Right atrium auricular region (tissue), 2 donors: ENCODE data around the gene AGPAT3. TPM values are rescaled to one million over a fixed set of nuclear protein-coding genes. Genes with fewer than 3 reads are reported as not detected.
"Not testable (repeated sequence)": the region's sequence is repeated elsewhere in the genome, so short reads cannot be mapped to it uniquely, and the experiment has no call there.

ENCODE experiments used
- DNase-seq: peaks from one replicate; pipeline ENCODE4 v3.0.0-alpha.2; 2019; ENCODE audit warnings: low spot score
- H3K27ac ChIP-seq, 2 donors: fragments of 200-600 bp; sonication (generic); 1 replicate in 1 of 2; 2 replicates in 1 of 2; pipeline ENCODE4 v1.5.1; 2016 to 2019
- H3K27me3 ChIP-seq, 2 donors: fragments of 200-600 bp; sonication (generic); one replicate each; pipeline versions ENCODE4 v1.5.1 to v1.6.0; 2017 to 2019
- H3K36me3 ChIP-seq: fragments of 200-600 bp; sonication (generic); one replicate; pipeline ENCODE4 v1.5.1; 2016
- H3K4me1 ChIP-seq, 2 donors: fragments of 200-600 bp; sonication (generic); one replicate each; pipeline versions ENCODE4 v1.5.1 to v1.6.0; 2017 to 2019
- H3K4me3 ChIP-seq, 2 donors: fragments of 200-600 bp; sonication (generic); 1 replicate in 1 of 2; 2 replicates in 1 of 2; pipeline ENCODE4 v1.5.1; 2017 to 2019; ENCODE audit warnings: mild to moderate bottlenecking in 1 of 2, moderate library complexity in 1 of 2
- H3K9me3 ChIP-seq, 2 donors: fragments of 200-600 bp; sonication (generic); one replicate each; pipeline ENCODE4 v1.5.1; 2019
- total RNA-seq, 2 donors: library from RNA; depleted of rRNA; stranded (reverse); fragments of >200 nt; gene quantifications; one replicate each; pipeline ENCODE4 v1.1.0, GENCODE V29; 2016
- TF ChIP-seq, protein P1 (sequence below), 2 donors: fragments of 200-600 bp; sonication (generic); IDR thresholded peaks; one replicate each; pipeline ENCODE4 v1.5.1; 2019; ENCODE audit warnings: antibody characterized with exemption in 2 of 2

AGPAT3 gene
- total RNA-seq, 2 donors from 2014 or later, result 41.3 to 42.5 TPM

DNA sequence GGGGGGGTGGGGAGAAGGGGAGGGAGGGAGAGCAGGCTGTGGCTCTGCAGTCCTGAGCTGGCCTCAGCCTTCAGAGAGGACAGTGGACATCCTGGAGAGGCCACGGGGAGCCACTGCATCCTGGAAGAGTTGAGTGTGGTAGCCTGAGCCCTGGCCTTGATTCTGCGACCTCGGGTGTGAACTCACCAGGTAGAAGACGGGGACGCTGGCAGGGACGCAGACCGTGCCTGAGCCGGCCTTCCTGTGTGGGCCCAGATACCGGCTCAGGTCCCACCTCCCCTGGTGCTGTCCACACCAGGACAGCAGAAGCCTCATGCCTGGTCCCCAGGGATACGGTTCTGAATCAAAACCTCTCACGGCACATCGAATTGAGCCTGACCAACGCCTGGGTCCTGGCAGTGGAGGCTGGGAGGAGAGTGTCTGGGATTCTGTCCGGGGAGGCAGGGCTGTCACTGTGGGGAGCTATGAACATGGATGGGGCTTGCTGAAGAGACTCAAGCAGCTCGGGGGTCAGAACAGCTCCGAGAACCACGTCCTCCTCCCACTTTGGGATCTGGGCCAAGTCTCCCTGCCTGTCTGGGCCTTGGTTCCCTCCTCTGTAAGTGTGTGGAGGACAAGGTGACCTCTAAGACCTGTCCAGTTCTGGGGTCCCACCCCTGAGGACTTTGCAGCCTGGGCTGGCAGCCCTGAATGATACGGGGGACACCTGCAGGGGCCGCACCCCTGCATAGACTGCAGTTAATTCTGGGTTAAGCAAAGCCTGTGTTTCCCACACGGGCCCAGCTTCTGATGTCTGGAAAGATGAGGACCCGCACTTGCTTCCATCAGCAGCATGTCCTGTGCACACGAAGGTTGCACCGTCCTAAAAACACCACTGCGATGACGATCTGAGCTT lies 45.3 kb upstream of the AGPAT3 start:
- Histone ChIP-seq H3K27me3 (no peaks in the 10 kb centered on the region), H3K36me3 (no peaks in the 10 kb centered on the region), H3K9me3 (peaks cover 0 to 6% of the 10 kb centered on the region in 2 donors), H3K4me1 (no peaks in the 10 kb centered on the region), H3K27ac (no peak overlapping the region), H3K4me3 (no peak overlapping the region)
- no peak for DNase-seq
- TF ChIP-seq, protein P1, sequence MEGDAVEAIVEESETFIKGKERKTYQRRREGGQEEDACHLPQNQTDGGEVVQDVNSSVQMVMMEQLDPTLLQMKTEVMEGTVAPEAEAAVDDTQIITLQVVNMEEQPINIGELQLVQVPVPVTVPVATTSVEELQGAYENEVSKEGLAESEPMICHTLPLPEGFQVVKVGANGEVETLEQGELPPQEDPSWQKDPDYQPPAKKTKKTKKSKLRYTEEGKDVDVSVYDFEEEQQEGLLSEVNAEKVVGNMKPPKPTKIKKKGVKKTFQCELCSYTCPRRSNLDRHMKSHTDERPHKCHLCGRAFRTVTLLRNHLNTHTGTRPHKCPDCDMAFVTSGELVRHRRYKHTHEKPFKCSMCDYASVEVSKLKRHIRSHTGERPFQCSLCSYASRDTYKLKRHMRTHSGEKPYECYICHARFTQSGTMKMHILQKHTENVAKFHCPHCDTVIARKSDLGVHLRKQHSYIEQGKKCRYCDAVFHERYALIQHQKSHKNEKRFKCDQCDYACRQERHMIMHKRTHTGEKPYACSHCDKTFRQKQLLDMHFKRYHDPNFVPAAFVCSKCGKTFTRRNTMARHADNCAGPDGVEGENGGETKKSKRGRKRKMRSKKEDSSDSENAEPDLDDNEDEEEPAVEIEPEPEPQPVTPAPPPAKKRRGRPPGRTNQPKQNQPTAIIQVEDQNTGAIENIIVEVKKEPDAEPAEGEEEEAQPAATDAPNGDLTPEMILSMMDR (IDR thresholded peaks at IDR 0.05), result no peak

DNA sequence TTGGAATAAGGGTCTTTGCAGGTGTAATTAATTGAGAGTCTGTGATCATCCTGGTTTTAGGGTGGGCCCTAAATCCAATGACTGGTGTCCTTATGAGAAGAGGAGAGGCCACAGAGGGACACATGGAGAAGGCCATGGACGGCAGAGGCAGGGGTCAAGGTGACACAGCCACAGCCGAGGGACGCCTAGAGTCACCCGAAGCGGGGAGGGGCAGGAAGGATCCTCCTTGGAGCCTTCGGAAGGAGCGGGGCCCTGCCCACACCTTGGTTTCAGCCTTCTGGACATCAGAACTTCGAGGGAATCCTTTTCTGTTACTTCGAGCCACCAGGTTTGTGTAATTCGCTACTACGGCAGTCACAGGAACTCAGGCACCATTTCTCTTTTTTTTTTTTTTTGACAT lies 44.6 kb upstream of the AGPAT3 start:
- no peaks in the 10 kb centered on the region for H3K36me3 ChIP-seq
- TF ChIP-seq, protein P1 (IDR thresholded peaks at IDR 0.05), result no peak
- no peak overlapping the region for H3K27ac ChIP-seq
- no peak overlapping the region for H3K4me3 ChIP-seq
- H3K4me1 ChIP-seq, result no peaks in the 10 kb centered on the region
- no peak for DNase-seq
- H3K27me3 ChIP-seq, result no peaks in the 10 kb centered on the region
- H3K9me3 ChIP-seq, result peaks cover 0 to 6% of the 10 kb centered on the region in 2 donors

DNA sequence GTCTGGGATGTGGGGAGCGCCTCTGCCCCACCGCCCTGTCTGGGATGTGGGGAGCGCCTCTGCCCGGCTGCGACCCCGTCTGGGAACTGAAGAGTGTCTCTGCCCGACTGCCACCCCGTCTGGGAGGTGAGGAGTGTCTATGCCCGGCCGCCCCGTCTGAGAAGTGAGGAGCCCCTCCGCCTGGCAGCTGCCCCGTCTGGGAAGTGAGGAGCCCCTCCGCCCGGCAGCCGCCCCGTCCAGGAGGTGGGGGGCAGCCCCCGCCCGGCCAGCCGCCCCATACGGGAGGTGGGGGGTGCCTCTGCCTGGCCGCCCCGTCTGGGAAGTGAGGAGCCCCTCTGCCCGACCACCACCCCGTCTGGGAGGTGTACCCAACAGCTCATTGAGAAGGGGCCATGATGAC lies 42.9 kb upstream of the AGPAT3 start:
- H3K4me3 ChIP-seq, H3K4me1 ChIP-seq, H3K9me3 ChIP-seq, H3K27ac ChIP-seq, DNase-seq, H3K36me3 ChIP-seq, H3K27me3 ChIP-seq: not testable (repeated sequence)

DNA sequence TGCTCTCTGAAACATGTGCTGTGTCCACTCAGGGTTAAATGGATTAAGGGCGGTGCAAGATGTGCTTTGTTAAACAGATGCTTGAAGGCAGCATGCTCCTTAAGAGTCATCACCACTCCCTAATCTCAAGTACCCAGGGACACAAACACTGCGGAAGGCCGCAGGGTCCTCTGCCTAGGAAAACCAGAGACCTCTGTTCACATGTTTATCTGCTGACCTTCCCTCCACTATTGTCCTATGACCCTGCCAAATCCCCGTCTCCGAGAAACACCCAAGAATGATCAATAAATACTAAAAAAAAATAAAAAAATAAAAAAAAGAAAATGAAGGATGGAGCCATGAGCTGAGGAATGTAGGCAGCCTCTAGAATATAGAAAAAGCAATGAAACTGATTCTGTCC lies 42.3 kb upstream of the AGPAT3 start:
- H3K27me3 ChIP-seq, H3K4me1 ChIP-seq, H3K4me3 ChIP-seq, H3K36me3 ChIP-seq, DNase-seq, H3K27ac ChIP-seq, H3K9me3 ChIP-seq: not testable (repeated sequence)

DNA sequence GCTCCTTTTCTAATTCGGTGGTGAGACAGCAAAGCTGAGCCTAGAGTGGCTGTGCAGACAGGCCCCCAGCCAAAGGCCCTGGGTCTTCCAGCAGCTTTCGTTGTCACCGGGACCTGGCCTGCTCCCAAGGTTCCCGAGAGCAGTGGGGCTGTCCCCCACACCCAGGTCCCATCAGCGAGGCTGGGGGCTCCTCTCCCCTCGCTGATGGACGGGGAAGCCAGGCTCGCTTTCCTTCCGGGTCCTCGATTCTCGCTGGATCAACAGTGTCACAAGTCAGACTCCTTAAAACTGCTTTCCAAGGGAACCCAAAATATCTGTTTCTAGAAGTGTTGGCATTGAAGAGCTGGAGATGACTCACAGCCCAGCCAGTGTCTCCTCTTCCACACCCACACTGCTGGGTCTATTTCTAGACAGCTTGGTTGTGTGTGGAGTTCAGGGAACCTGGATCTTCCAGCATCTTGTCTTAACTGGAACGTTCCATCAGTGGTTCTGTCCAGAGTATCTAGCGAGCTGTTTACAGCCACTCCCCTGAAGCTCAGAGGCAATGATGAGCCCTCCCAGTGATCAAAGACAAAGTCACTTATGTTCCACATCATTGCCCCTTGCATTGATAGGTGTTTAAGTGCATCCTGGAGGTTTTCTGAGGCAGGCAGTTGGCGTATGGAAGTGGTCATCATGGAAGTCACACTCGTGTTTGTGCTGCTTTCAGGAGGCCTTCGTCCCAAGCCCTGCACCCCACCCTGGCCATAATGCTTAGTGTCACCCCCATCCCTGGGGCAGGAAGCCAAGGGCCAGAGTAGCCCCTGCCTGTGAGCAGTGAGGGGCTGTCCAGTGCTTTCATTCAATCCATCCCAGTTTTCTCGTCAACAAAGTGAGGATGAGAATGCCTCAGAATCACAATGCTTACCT lies 40.4 kb upstream of the AGPAT3 start:
- Histone ChIP-seq H3K9me3 (no peaks in the 10 kb centered on the region), H3K4me1 (no peaks in the 10 kb centered on the region), H3K27me3 (no peaks in the 10 kb centered on the region), H3K4me3 (no peak overlapping the region), H3K27ac (no peak overlapping the region), H3K36me3 (no peaks in the 10 kb centered on the region)
- no peak for DNase-seq
- TF ChIP-seq, protein P1 (IDR thresholded peaks at IDR 0.05), result no peak

DNA sequence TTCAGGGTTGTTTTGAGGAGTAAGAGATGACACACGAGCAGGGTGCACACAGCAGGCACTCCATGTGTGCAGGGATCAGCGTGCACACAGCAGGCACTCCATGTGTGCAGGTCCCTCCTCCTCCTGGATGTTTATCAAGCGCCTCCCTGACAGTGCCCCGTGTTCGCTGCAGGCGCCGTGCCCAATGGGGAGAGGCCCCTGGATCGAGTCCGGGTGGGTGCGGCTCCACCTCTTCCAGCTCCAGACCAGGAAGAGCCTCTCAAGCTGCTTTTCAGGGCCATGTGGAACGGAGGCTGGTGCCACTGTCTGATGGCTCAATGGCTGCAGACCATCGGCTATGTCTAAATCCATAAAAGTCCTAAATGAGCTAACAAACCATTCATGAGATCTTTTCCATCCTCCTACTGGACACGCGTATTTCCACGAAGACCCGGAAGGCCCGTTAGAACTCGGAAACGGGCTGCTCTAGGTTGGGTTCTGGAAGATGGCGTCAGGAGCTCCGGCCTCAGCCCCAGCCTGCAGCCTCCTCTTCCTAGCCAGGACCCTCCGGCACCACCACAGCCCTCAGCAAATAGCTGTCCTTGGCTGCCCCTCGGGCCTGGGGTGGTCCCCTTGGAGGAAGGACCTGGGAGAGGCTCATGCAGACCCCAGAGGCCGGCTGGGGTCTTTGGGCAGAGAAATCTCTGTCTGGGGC lies 39.6 kb upstream of the AGPAT3 start:
- H3K4me1 ChIP-seq, result no peaks in the 10 kb centered on the region
- H3K9me3 ChIP-seq, result no peaks in the 10 kb centered on the region
- no peaks in the 10 kb centered on the region for H3K27me3 ChIP-seq
- no peak overlapping the region for H3K4me3 ChIP-seq
- TF ChIP-seq, protein P1 (IDR thresholded peaks at IDR 0.05), result no peak
- DNase-seq, result no peak
- H3K36me3 ChIP-seq, result no peaks in the 10 kb centered on the region
- H3K27ac ChIP-seq, result no peak overlapping the region
